GM12873 (cell line): ENCODE results near the gene MAFF.

Experiments
- CTCF ChIP-seq: IDR thresholded peaks from 2 replicates; pipeline ENCODE4 v1.5.1; 2012; ENCODE audit warnings: low read depth, mild to moderate bottlenecking, moderate library complexity, low read length, control low read depth; ENCODE audit not compliant: insufficient read depth; ENCODE audit errors: missing control alignments

Gene MAFF

GRCh38 chr22:38201711-38202436 lies at the start of gene MAFF:
Gene MAFF (plus strand): TSS chr22:38201994. CDS start chr22:38213854, 11,860 bp downstream.
- no peak for TF ChIP-seq CTCF

GRCh38 chr22:38153821-38154562 lies 47.8 kb upstream of the MAFF start:
- TF ChIP-seq CTCF, result no peak

- no peak for TF ChIP-seq CTCF
These were observed 46.1 kb upstream of the MAFF start for GRCh38 chr22:38155703-38156102.

- TF ChIP-seq CTCF, result no peak
These were observed 38.6 kb upstream of the MAFF start for GRCh38 chr22:38162881-38163843.

- TF ChIP-seq CTCF, result no peak
These were observed 37.8 kb upstream of the MAFF start for GRCh38 chr22:38163844-38164550.

- TF ChIP-seq CTCF, result no peak
These were observed 37.3 kb upstream of the MAFF start for GRCh38 chr22:38164551-38164918.
